Hepatocyte (in vitro differentiated cells): ENCODE measurements around the gene GPR78. TPM values are rescaled to one million over a fixed set of nuclear protein-coding genes. Genes with fewer than 3 reads are reported as not detected.

Experiments used
- DNase-seq: peaks from one replicate; pipeline ENCODE4 v3.0.0-alpha.2; 2016; ENCODE audit warnings: low spot score
- H2AFZ ChIP-seq: fragments of 200-600 bp; sonication (generic); 2 replicates; pipeline ENCODE4 v1.6.0; 2016; ENCODE audit warnings: antibody characterized with exemption, mild to moderate bottlenecking
- H3K27ac ChIP-seq: fragments of 200-600 bp; sonication (generic); 2 replicates; pipeline ENCODE4 v1.5.1; 2016; ENCODE audit warnings: mild to moderate bottlenecking
- H3K27me3 ChIP-seq: fragments of 200-600 bp; sonication (generic); 2 replicates; pipeline ENCODE4 v1.6.1; 2016
- H3K36me3 ChIP-seq: fragments of 200-600 bp; sonication (generic); replicated peaks from 2 replicates; pipeline ENCODE4 v1.5.1; 2016; ENCODE audit warnings: low read depth; ENCODE audit not compliant: insufficient read depth
- H3K4me1 ChIP-seq: fragments of 200-600 bp; sonication (generic); 2 replicates; pipeline ENCODE4 v1.5.1; 2016; ENCODE audit warnings: mild to moderate bottlenecking, moderate library complexity; ENCODE audit not compliant: insufficient read depth
- H3K4me2 ChIP-seq: fragments of 200-600 bp; sonication (generic); 2 replicates; pipeline ENCODE4 v1.6.0; 2016
- H3K4me3 ChIP-seq: fragments of 200-600 bp; sonication (generic); 2 replicates; pipeline ENCODE4 v1.5.1; 2016; ENCODE audit warnings: mild to moderate bottlenecking
- H3K79me2 ChIP-seq: fragments of 200-600 bp; sonication (generic); 2 replicates; pipeline ENCODE4 v1.6.0; 2017; ENCODE audit warnings: mild to moderate bottlenecking
- H3K9me2 ChIP-seq: fragments of 200-600 bp; sonication (generic); replicated peaks from 2 replicates; pipeline ENCODE4 v1.6.0; 2017; ENCODE audit warnings: mild to moderate bottlenecking; ENCODE audit not compliant: insufficient read depth
- H3K9me3 ChIP-seq: fragments of 200-600 bp; sonication (generic); 2 replicates; pipeline ENCODE4 v1.5.1; 2016; ENCODE audit warnings: low read depth, mild to moderate bottlenecking
- H4K20me1 ChIP-seq: fragments of 200-600 bp; sonication (generic); 2 replicates; pipeline ENCODE4 v1.6.0; 2016; ENCODE audit warnings: mild to moderate bottlenecking; ENCODE audit not compliant: insufficient read depth, poor library complexity, severe bottlenecking
- CTCF ChIP-seq: fragments of 200-600 bp; sonication (generic); IDR thresholded peaks from 2 replicates; pipeline ENCODE4 v1.5.1; 2016; ENCODE audit warnings: antibody characterized with exemption, mild to moderate bottlenecking; ENCODE audit not compliant: poor library complexity
- EZH2 ChIP-seq: fragments of 200-600 bp; sonication (generic); IDR thresholded peaks from 2 replicates; pipeline ENCODE4 v1.6.1; 2016; ENCODE audit warnings: antibody characterized with exemption, mild to moderate bottlenecking, borderline replicate concordance
- EZH2phosphoT487 ChIP-seq: fragments of 200-600 bp; sonication (generic); IDR thresholded peaks from one replicate; pipeline ENCODE4 v1.6.1; 2018; ENCODE audit warnings: antibody characterized with exemption, mild to moderate bottlenecking, low read depth, moderate library complexity; ENCODE audit not compliant: unreplicated experiment, severe bottlenecking
- WGBS: methylation state at CpG from one replicate; pipeline ENCODE4 v1.1.6; 2016; ENCODE audit warnings: low lambda C conversion rate; ENCODE audit errors: missing lambda C conversion rate; 5-methylcytosine and 5-hydroxymethylcytosine counted together
- polyA plus RNA-seq: library from polyadenylated mRNA; unstranded; fragments of >200 nt; fragmentation: Nextera tagmentation; extraction: Ambion mirVana; gene quantifications from 2 replicates; pipeline ENCODE4 v1.2.1, GENCODE V29; 2016
- total RNA-seq: library from RNA; depleted of rRNA; stranded (reverse); fragments of >200 nt; gene quantifications from 2 replicates; pipeline ENCODE4 v1.2.3, GENCODE V29; 2014

The GPR78 gene
- total and polyA plus RNA-seq, 2 experiments from 2014 or later = 0.28 to 1.0 TPM

GRCh38 chr4:8559011-8559410 lies 21.2 kb upstream of the GPR78 start:
- no peak overlapping the region for H3K4me3 ChIP-seq
- peaks cover 20% of the 10 kb centered on the region for H3K4me1 ChIP-seq
- no peak overlapping the region for H2AFZ ChIP-seq
- WGBS = 98% methylated on average over 11 of the region's 11 CpGs
- H3K4me2 ChIP-seq = no peak overlapping the region
- no peaks in the 10 kb centered on the region for H4K20me1 ChIP-seq
- no peaks in the 10 kb centered on the region for H3K9me2 ChIP-seq
- DNase-seq = no peak
- no peak overlapping the region for H3K27ac ChIP-seq
- no peaks in the 10 kb centered on the region for H3K9me3 ChIP-seq
- no peaks in the 10 kb centered on the region for H3K27me3 ChIP-seq
- H3K79me2 ChIP-seq = no peaks in the 10 kb centered on the region
- TF ChIP-seq CTCF (no peak), EZH2phosphoT487 (no peak), EZH2 (no peak)
- H3K36me3 ChIP-seq = no peaks in the 10 kb centered on the region

DNA sequence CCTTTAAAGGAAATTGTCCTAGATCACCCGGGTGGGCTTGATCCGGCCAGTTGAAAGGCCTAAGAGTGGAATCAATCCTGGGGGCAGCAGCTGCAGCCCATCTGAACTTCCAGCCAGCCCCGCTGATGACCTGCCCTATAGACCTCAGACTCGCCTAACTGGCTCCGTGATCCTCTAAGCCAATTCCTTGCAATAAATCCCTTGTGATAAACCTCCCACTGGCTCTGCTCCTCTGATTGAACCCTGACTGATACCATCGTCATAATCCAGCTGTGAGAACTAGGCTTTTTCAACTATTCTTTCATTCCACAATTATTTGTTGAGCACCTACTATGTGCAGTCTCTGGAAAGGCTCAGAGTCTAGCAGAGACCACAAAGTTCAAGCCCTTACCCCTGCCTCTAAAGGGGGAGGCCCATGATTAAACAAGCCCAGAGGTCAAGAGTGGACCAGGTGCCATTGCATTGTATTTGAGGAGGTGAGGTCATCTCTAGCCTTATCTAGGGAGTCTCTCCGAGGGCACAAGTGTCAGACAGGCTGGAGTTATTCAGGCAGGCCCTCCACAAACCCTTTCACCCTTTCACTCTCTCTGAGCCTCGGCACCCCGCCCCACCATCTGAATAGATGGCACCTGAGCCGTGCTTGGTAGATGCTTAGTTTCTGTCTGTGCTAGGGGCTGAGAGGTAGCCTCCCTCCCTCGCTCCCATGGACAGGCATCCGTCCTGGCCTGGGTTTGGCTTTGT lies 20.5 kb upstream of the GPR78 start:
- 69% methylated on average over 12 of the region's 12 CpGs for WGBS
- Histone ChIP-seq H4K20me1 (no peaks in the 10 kb centered on the region), H2AFZ (no peak overlapping the region), H3K9me3 (no peaks in the 10 kb centered on the region), H3K4me2 (no peak overlapping the region), H3K4me3 (no peak overlapping the region), H3K27ac (peak overlapping the region; percentile 54), H3K27me3 (no peaks in the 10 kb centered on the region), H3K79me2 (no peaks in the 10 kb centered on the region), H3K36me3 (no peaks in the 10 kb centered on the region), H3K9me2 (no peaks in the 10 kb centered on the region), H3K4me1 (peaks cover 20% of the 10 kb centered on the region)
- no peak for TF ChIP-seq EZH2phosphoT487
- no peak for TF ChIP-seq CTCF
- no peak for DNase-seq

DNA sequence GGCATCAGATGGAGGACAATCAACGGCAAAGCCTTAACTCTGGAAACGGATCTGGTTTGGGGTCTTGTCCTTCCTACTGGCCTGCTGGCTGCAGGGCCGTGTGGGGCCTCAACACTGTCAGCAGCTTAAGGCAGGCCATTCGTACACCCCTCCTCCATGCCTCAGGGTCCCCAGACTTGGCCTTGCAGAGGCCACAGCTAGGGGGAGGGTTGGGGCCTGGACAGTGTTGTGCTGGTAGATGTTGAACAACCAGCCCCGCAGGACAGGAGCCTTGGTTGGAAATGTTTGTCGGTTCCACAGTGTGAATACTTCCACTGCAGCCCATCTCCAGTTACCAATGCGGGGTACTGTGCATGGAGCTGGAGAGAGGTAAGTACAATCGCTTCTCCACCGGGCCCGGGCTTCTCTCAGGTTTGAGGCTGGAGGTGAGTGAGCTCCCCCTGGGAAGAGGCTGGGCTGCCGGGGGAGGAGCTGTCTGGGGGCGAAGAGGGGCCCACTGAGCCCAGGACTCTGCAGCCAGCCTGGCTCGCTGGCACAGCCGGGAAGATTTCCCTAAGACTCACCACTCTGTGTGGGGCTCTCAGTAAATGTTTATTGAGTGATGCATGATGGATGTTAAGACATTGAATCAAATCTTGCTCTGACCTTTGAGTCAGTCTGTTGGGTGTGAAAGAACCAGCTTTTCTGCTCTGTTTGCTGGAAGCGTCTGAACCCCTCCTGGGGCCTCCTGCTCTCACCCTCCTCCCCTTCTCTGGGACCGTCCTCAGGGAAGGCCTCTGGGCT lies 19.7 kb upstream of the GPR78 start:
- no peak overlapping the region for H3K4me3 ChIP-seq
- peak; percentile 64 for DNase-seq
- no peaks in the 10 kb centered on the region for H3K36me3 ChIP-seq
- H3K27ac ChIP-seq = peak overlapping the region; percentile 65
- no peak overlapping the region for H2AFZ ChIP-seq
- no peaks in the 10 kb centered on the region for H3K79me2 ChIP-seq
- WGBS = 48% methylated on average over 16 of the region's 16 CpGs
- H3K9me2 ChIP-seq = no peaks in the 10 kb centered on the region
- no peaks in the 10 kb centered on the region for H3K27me3 ChIP-seq
- no peaks in the 10 kb centered on the region for H4K20me1 ChIP-seq
- no peaks in the 10 kb centered on the region for H3K9me3 ChIP-seq
- peak overlapping the region; percentile 51 for H3K4me2 ChIP-seq
- H3K4me1 ChIP-seq = peaks cover 20% of the 10 kb centered on the region
- TF ChIP-seq EZH2 (no peak), EZH2phosphoT487 (no peak), CTCF (no peak)
